Ovary (tissue), 3 donors: Measurements from ENCODE around the gene KLHL1.

Source experiments
- CTCF ChIP-seq, 3 donors: fragments of 450-650 bp in 2 of 3; fragments of 200-600 bp in 1 of 3; IDR thresholded peaks; one replicate each; pipeline versions ENCODE4 v1.5.1 to v1.8.0; 2016 to 2022; ENCODE audit warnings: antibody characterized with exemption in 3 of 3, mild to moderate bottlenecking in 1 of 3
- EP300 ChIP-seq: sonication (generic); formaldehyde crosslinking; IDR thresholded peaks from one replicate; pipeline ENCODE4 v1.6.1; 2017; ENCODE audit warnings: antibody characterized with exemption
- POLR2A ChIP-seq: fragments of 450-650 bp; IDR thresholded peaks from one replicate; pipeline ENCODE4 v1.6.1; 2017; ENCODE audit warnings: antibody characterized with exemption, mild to moderate bottlenecking, moderate library complexity
- donor health status: DM: no; HTN: no; CAD: no.

- TF ChIP-seq CTCF (IDR thresholded peaks at IDR 0.05), result no peak
- TF ChIP-seq POLR2A, result no peak
- no peak for TF ChIP-seq EP300
These were observed 108.4 kb downstream of the KLHL1 start for GRCh38 chr13:69999875-70000274.
